ENCODE results near the gene AKAP11.

DNA sequence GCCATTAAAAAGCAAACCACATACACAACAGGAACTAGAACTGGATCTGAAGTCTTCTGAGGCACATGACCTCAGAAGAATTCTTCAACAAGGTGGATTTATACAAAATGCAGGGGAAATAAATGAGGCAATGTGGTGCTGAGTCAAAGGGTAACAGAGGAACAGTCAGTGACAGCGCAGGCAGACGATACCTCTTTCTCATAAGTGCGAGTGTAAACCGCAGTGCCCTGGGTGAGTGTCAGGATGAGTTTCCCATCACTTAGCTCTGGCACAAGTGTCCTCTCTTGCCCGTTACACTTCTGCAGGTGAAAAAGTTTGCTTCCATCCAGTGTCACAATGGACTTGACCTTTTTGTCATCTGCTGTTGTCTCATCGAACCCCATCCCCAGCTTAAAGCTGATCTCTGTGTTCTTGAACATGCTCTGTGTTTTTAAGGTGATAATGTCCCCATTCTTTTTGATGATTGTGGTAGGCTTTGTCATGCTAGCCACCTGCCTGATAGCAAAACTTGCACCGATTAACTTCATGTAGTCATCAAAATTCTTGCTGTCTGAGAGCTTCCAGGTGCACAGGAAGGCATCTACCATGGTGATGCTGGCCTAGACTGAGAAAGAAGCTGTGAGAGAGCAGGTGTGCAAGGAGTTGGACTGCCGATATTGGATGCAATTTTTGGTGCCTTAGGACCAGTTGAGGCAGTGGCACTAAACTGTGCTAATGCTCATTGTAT lies 97.3 kb downstream of the AKAP11 start:
- TF ChIP-seq, protein P1, sequence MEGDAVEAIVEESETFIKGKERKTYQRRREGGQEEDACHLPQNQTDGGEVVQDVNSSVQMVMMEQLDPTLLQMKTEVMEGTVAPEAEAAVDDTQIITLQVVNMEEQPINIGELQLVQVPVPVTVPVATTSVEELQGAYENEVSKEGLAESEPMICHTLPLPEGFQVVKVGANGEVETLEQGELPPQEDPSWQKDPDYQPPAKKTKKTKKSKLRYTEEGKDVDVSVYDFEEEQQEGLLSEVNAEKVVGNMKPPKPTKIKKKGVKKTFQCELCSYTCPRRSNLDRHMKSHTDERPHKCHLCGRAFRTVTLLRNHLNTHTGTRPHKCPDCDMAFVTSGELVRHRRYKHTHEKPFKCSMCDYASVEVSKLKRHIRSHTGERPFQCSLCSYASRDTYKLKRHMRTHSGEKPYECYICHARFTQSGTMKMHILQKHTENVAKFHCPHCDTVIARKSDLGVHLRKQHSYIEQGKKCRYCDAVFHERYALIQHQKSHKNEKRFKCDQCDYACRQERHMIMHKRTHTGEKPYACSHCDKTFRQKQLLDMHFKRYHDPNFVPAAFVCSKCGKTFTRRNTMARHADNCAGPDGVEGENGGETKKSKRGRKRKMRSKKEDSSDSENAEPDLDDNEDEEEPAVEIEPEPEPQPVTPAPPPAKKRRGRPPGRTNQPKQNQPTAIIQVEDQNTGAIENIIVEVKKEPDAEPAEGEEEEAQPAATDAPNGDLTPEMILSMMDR (optimal IDR thresholded peaks at IDR 0.05 in 1 of 3, IDR thresholded peaks at IDR 0.05 in 1 of 3, conservative IDR thresholded peaks at IDR 0.05 in 1 of 3; ENCODE audit: extremely low read depth in 1 of 3, insufficient read depth in 2 of 3, low read length in 3 of 3): no peak
- TF ChIP-seq EZH2 (IDR thresholded peaks at IDR 0.05; ENCODE audit: low read length): no peak
